HG02981 (cell line): ENCODE measurements around the gene PRAF2.

ENCODE experiments used
- ATAC-seq: cut with Tn5 transposase; IDR thresholded peaks from one replicate; pipeline ENCODE4 v1.9.1; 2021; ENCODE audit warnings: mild to moderate bottlenecking, moderate library complexity; ENCODE audit not compliant: unreplicated experiment

Gene PRAF2

DNA sequence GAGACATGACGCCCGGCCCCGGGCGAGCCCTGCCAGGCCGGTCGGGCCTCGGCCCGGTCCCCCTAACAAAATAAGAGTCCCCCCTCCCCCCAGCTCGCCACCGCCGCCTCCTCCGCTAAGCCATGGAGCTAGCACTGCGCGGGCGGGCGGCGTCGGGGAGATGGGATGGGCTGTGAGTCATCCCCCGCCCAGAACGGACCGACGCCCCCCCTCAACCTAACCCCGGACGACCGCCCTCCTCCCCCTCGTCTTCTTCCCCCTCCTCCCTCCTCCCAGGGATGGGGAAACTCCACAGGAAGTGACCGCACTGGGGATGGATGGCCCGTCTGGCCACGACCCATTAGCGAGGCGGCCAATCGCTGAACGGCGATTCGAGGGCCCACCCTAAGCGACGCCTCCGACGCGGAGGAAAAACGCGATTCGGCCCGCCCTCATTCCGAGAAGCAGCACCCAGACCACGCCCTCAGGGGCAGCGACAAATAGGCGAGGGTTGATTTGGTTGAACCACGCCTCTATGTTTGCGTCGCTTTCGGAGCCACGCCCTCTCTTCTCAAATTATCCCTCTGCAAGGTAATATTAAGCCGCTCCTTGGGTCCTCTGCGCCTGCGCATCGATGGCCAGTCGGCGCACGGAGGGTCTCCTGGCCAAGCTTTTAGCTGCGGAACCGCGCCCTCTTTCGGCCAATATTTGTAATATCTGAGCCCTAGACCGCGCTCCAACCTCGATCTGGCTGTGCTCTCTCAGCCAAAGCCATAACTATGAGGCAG is 30.4 kb downstream of the PRAF2 start, which contains the start of gene TFE3:
TFE3 (minus strand) TSS at position 138 of the 767 bp plus-strand sequence; CDS start at position 7, 131 bp downstream.
- ATAC-seq: peak; percentile 84

DNA sequence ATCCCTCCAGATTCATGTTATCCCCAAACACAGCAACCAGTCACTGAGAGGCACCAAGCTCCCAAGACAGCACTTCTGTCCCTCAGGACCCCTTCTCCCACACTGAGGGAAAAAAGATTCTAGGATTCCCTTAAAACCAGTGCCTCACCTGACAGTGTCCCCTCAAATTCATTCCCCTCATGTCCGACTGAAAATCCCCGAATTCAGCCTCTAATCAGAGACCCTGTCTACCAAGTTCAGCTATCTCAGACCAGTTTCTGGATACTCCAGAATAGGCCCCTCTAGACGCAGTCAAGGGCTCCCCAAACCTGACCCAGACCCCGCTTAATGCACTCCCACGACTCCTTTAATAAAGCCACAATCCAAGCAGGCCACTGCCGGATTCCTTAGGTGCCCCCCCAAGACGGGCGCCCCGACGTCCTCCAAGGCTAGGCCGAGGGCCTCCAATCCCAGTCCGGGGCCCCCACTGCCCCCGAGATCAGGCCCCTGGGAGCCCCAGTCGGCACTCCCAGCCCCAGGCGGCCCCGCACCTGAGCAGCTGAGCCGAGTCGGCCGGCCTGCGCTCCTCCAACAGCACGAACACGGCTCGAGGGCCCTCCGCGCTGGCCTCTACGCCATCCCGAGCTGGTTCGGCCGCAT is 31.1 kb downstream of the PRAF2 start:
- ATAC-seq: no peak

DNA sequence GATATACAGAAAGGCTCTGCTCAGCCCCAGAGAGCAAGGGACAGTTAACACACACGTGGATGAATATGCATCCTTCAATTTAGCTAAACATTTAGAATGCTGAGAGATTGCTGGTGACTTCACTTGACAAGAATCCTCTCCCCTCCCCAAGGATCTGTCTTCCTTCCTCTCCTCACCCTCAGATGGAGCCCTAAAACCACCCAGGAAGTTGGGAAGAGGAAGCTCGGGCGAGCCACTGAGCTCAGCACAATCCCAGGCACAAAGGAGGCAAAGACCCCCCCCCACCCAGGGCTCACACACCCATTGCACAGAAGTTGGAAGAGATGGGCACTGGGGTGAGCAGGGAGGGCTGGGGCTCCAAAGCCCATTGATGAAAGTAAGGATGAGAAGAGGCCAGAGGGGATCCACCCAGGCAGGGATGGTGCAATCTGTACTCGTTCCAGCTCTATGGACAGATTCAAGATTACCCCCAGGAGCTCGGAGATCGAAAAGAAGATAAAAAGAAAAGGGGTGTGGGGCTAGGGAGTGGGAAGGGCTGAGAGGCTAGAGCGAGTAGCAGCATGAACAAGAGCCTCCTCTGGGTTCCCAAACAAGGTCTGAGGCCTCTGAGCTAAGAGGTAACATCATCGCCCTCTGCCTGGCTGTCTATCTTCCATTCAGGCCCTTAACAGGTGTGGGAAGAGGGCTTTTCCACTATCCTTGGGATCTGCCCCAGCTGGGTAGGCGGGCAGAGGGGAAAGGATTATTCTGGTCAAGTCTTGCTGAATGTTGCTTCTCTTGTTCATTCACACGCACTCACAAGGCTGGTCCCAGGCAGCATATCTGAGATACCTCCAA is 31.8 kb downstream of the PRAF2 start:
- ATAC-seq: no peak

DNA sequence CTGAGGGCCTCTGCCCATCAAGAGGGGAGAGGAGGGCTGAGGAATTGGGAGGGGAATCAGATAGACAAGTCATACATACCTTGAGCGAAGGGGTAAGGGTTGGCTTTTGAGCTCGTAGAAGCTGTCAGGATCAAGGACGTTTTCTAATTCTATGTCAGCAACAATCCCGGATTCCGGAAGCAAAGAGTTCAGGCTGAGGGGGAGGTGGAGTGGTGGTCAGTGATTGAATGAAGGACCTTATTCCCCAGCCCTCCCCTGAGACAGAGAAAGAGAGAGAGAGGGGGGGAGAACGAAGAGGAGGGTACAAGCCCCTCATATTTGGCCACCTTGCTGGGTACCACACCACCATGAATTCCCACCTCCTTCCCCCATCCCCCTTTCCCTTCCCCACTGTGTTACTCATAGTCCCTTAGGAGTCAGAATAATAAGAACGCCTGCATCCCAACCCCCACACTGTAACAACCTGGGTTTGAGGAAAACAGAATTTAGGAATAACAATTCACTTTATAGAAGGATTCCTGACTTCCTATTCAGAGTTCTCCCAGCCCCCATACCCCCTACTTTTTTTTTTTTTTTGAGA is 33.3 kb downstream of the PRAF2 start:
- no peak for ATAC-seq

DNA sequence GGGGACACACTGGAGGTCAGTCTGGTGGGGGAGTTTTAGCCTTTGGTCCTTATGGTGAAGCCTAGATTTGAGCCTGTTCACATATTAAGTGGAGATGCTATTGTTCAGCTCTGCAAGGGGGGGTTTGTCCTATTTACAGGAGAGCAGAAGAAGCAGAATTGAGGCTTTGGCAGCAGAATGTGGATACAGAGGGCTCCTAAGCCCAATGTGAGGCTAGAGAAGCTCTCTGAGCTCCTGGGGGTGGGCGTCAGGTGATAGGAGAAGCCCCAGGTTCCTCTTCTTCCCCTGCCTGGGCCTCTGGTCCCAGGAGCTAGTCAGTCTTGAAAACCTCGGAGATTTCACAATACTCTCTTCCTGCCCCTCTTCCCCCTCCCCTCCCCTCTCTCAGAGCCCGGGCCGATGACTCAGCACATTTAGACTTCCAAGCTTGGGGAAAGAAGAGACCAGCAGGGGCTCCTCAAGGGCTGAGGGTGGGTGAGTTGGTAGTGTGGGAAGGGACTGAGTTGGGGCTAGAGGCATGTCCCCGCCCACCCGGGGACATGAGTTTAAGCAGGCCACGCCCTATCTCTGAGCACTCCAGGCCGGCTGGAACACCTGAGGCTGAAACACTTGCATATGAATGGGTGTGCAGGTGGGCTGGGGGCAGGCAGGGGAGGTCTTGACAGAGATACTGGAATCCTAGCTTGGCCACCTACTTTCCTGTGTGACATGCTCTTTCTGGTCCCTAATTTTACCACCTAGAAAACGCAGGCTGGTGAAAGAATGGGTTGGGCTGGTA is 34.0 kb downstream of the PRAF2 start:
- ATAC-seq: no peak

DNA sequence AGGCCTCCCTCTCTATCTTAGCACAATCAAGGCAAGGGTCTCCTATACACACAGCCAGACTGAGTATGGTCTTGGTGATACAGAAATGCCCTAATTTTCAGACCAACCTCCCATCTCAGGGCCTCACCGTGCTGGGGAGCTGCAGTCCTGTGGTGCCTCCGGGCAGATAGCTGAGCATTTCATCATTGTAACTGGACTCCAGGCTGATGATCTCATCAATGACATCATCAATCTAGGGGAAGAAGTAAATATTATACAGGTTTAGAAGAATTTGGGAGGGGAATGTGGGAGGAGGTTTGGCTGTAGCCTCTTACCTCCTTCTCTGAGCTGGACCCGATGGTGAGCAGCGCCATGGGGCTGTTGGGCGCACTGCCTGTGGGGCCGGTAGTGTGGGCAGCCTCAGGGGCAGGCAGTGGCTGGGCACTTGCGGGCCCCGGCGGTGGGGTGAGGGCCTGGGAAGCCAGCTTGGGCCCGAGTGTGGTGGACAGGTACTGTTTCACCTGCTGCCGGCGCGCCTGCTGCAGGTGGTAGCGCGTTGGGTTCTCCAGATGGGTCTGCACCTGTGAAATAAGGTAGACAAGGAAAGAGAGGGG is 35.8 kb downstream of the PRAF2 start:
- ATAC-seq: no peak

DNA sequence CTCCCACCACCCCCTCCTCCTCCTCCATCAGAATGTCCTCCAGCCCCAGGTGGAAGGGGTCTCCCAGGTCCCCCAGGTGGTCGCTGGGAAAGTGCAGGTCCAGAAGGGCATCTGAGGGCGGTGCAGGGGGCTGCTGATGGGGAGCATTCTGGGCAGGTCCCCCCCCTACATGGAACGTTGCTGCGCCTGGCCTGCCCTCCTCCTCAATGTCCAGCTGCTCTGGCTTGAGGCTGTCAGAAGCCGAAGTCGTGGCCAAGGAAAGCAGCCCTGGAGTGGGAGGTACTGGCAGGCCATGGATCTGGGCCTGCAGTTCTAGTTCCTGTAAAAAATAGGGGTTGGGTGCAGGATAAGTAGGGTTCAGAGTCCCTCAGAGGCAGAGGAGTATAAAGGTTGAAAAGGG is 43.5 kb downstream of the PRAF2 start:
- no peak for ATAC-seq

DNA sequence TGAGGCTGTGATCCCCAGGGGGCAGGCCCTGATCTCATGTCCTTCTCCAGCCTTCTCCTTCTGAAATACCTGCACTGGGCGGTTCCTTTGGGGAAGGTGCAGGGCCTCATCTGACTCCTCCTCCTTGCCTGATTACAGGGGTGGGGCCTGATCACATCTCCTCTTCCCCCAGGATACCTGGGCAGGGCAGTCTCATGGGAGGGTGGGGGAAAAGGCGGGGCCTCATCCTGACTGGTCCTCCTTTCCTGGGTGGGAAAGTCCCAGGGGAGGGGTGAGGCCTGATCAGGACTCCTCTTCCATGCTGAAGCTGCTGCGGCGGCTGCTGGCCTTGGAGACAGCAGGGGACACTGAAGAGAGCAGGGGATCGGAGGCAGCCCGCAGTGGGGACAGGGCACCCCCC is 43.9 kb downstream of the PRAF2 start:
- no peak for ATAC-seq
